ENCODE measurements around the gene OSCAR. TPM values are rescaled to one million over a fixed set of nuclear protein-coding genes. Genes with fewer than 3 reads are reported as not detected.

Gene OSCAR
- total and polyA plus RNA-seq, 10 of the 15 experiments (the other 5 are each of a cell fraction or from before 2014, with no cell fraction given), result 0.08 to 0.27 (median 0.10) TPM; not detected in 7

DNA sequence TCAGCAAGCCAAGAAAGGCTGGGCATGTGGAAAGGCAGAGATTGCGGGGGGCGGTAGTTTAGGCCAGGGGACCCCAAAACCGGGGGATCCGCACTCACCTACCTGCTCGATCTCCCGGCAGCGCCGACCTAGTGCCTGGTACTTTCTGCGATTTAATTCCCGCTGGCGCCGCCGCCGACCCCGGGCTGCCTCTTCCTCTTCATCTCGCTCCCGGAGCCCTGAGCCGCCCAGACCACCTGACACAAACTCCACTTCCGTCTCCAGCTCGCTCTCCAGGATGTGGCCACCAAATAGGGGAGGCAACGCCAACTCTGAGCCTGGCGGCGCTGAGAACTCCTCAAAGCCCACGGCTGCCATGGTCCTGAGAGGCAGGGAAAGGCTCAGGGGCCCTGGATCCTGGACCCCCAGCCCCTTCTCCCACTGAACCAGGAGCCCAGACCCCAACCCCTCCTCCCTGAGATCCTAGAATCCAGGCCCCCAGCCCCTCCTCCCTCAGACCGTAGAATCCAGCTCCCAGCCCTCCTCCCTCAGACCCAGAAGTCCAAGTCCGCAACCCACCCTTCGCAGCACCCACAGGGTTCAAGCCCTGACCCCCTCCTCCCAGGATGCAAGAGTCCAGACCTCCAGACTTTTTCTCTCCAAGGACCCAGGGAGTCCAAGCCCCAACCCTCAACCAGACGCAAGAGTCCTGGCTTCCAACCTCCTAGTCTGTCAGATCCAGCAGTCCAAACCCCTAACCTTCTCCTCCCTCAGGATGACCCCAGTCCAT, 13.9 kb upstream of the OSCAR start (continued):
- TF ChIP-seq CBX3 (IDR thresholded peaks at IDR 0.05; ENCODE audit: borderline replicate concordance, low read depth) (no peak), ZSCAN29 (IDR thresholded peaks at IDR 0.05) (no peak), HDGF (IDR thresholded peaks at IDR 0.05) (no peak)
- TF ChIP-seq, protein P1, sequence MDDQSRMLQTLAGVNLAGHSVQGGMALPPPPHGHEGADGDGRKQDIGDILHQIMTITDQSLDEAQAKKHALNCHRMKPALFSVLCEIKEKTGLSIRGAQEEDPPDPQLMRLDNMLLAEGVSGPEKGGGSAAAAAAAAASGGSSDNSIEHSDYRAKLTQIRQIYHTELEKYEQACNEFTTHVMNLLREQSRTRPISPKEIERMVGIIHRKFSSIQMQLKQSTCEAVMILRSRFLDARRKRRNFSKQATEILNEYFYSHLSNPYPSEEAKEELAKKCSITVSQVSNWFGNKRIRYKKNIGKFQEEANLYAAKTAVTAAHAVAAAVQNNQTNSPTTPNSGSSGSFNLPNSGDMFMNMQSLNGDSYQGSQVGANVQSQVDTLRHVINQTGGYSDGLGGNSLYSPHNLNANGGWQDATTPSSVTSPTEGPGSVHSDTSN (IDR thresholded peaks at IDR 0.05; ENCODE audit: insufficient replicate concordance, low read depth, low read length), result no peak
- TF ChIP-seq, protein P2, sequence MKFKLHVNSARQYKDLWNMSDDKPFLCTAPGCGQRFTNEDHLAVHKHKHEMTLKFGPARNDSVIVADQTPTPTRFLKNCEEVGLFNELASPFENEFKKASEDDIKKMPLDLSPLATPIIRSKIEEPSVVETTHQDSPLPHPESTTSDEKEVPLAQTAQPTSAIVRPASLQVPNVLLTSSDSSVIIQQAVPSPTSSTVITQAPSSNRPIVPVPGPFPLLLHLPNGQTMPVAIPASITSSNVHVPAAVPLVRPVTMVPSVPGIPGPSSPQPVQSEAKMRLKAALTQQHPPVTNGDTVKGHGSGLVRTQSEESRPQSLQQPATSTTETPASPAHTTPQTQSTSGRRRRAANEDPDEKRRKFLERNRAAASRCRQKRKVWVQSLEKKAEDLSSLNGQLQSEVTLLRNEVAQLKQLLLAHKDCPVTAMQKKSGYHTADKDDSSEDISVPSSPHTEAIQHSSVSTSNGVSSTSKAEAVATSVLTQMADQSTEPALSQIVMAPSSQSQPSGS (IDR thresholded peaks at IDR 0.05; ENCODE audit: low read length), result no peak
- TF ChIP-seq, protein P3, sequence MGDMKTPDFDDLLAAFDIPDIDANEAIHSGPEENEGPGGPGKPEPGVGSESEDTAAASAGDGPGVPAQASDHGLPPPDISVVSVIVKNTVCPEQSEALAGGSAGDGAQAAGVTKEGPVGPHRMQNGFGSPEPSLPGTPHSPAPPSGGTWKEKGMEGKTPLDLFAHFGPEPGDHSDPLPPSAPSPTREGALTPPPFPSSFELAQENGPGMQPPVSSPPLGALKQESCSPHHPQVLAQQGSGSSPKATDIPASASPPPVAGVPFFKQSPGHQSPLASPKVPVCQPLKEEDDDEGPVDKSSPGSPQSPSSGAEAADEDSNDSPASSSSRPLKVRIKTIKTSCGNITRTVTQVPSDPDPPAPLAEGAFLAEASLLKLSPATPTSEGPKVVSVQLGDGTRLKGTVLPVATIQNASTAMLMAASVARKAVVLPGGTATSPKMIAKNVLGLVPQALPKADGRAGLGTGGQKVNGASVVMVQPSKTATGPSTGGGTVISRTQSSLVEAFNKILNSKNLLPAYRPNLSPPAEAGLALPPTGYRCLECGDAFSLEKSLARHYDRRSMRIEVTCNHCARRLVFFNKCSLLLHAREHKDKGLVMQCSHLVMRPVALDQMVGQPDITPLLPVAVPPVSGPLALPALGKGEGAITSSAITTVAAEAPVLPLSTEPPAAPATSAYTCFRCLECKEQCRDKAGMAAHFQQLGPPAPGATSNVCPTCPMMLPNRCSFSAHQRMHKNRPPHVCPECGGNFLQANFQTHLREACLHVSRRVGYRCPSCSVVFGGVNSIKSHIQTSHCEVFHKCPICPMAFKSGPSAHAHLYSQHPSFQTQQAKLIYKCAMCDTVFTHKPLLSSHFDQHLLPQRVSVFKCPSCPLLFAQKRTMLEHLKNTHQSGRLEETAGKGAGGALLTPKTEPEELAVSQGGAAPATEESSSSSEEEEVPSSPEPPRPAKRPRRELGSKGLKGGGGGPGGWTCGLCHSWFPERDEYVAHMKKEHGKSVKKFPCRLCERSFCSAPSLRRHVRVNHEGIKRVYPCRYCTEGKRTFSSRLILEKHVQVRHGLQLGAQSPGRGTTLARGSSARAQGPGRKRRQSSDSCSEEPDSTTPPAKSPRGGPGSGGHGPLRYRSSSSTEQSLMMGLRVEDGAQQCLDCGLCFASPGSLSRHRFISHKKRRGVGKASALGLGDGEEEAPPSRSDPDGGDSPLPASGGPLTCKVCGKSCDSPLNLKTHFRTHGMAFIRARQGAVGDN (IDR thresholded peaks at IDR 0.05), result no peak
- TF ChIP-seq, protein P4, sequence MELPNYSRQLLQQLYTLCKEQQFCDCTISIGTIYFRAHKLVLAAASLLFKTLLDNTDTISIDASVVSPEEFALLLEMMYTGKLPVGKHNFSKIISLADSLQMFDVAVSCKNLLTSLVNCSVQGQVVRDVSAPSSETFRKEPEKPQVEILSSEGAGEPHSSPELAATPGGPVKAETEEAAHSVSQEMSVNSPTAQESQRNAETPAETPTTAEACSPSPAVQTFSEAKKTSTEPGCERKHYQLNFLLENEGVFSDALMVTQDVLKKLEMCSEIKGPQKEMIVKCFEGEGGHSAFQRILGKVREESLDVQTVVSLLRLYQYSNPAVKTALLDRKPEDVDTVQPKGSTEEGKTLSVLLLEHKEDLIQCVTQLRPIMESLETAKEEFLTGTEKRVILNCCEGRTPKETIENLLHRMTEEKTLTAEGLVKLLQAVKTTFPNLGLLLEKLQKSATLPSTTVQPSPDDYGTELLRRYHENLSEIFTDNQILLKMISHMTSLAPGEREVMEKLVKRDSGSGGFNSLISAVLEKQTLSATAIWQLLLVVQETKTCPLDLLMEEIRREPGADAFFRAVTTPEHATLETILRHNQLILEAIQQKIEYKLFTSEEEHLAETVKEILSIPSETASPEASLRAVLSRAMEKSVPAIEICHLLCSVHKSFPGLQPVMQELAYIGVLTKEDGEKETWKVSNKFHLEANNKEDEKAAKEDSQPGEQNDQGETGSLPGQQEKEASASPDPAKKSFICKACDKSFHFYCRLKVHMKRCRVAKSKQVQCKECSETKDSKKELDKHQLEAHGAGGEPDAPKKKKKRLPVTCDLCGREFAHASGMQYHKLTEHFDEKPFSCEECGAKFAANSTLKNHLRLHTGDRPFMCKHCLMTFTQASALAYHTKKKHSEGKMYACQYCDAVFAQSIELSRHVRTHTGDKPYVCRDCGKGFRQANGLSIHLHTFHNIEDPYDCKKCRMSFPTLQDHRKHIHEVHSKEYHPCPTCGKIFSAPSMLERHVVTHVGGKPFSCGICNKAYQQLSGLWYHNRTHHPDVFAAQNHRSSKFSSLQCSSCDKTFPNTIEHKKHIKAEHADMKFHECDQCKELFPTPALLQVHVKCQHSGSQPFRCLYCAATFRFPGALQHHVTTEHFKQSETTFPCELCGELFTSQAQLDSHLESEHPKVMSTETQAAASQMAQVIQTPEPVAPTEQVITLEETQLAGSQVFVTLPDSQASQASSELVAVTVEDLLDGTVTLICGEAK (IDR thresholded peaks at IDR 0.05; ENCODE audit: borderline replicate concordance), result no peak
